GM21717 (cell line): ENCODE measurements around the gene LRRC56.
"Not testable (repeated sequence)": the region's sequence is repeated elsewhere in the genome, so short reads cannot be mapped to it uniquely, and the experiment has no call there.

ENCODE experiments used
- ATAC-seq: cut with Tn5 transposase; IDR thresholded peaks from one replicate; pipeline ENCODE4 v1.9.1; 2021; ENCODE audit warnings: mild to moderate bottlenecking, moderate library complexity; ENCODE audit not compliant: unreplicated experiment

LRRC56 gene

GRCh38 chr11:501001-501682 is 36.2 kb upstream of the LRRC56 start:
- ATAC-seq, result no peak

GRCh38 chr11:501683-502287 is 35.5 kb upstream of the LRRC56 start:
- ATAC-seq, result no peak

DNA sequence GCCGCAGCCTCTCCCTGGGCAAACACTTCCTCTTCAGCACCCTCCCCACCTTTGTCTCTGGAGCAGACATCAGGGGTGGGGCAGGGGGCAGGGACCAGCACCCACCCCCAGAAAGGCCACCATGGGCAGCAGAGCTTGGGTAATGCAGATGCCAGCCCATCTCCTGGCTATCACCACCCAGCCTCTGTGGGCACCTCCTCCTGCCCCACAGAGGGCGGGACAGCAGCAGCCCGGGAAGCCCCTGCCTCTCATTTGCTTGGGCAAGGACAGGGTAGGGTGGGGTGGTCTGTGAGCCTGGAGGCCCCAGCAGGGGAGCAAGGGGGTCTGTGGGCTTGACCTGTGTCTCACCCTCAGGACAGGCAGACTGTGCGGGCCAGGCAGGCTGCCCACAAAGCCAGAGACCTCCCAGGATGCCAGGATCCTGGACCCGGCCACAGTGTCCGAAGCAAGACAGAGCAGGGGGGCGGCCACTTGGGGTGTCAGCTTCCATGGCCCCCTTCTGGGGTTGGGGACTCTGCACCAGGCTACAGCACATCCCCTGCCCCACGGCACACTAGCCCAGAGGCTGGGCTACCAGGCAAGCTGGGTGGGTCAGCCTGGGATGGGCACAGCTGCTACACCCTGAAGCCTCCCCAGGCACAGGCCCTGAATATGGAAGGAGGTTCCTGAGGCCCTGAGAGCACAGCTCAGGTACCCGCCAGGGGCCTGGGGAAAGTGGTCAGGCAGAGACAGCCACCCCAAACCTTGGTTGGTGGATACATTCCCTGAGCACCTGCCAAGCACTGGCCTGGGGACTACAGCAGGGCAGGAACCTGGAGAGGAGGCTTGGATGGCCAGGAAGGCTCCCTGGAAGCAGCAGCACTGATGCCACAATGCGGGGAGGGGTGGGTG is 34.8 kb upstream of the LRRC56 start:
- no peak for ATAC-seq

DNA sequence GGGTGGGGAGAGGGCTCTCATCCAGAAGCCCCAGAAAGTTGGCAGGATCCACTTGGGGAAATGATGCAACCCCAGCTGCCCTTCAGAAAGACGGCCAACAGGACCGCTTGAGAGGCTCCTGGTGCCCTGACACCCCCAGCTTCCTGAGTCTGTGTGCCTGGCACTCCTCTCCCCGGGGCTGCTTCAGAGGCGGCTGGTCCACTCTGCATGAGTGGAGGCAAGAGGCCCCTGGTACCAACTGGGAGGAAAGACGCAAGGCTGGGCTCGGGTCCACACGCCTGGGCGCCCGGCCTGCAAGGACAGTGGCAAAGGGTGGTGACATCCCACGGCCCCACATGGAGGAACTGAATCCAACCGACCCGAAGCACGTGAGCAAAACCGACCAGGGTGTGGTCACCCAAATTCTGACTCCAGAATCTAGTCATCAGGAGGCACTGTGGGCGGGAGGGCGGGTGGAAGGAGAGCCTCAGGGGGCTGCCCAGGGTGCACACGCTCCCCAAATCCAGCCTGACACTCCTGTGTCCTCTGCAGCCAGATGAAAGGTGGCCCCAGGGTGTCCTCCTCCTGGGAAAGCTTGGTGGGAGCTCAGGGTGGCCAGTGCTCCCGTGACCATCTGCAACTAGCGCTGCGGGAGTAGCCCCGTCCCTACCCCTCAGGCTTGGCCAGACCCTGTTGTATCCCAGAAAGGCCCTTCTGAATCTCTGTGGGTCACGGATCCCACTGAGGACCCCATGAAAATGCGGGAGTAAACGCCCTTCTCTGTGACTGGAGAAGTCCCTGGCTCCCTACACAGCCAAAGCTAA is 33.9 kb upstream of the LRRC56 start:
- ATAC-seq, result no peak

DNA sequence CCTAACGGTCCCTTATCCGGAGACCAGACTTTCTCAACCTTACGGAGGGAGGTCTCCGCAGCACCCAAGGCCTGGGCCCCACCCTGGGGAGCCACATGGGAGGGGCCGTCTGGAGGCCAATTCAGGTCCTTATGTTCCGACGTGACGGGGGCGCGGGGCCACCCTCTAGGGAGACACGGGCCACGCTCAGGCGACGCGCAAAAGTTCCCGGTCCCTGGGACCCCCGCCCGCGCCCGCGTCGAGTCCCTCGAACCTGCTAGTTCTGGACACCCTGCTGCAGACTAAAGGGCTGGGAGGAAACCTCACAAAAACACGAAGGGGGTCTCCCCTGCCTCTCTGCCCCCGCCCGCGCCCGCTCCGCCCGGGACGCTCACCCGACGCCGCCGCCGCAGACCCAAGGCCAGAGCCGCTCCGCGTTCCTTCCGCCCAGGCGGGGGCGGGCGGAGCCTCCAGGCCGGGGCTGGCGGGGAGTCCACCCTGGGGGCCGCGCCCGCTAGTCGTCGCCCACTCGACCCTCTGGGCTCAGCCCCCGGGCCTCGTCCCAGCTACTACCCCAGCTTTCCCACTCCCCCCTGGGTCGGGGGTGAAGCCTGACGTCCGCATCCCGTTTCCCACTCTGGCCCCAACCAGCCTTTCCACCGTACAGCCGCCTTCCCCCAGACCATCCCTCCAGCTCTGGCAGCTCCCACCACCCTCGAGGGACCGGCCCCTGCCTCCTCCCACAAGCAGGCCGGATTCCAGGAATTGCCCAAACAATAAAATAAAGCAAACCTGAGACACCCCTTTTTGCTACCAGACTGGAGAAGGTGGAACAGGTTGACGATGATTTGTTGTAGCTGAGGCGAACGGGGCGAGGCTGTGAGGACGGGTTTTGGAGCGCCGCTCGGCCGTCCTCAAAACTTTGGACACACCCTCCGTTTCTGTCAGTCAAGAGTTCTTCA is 33.0 kb upstream of the LRRC56 start:
- no peak for ATAC-seq

GRCh38 chr11:504994-505344 is 32.4 kb upstream of the LRRC56 start:
- no peak for ATAC-seq

DNA sequence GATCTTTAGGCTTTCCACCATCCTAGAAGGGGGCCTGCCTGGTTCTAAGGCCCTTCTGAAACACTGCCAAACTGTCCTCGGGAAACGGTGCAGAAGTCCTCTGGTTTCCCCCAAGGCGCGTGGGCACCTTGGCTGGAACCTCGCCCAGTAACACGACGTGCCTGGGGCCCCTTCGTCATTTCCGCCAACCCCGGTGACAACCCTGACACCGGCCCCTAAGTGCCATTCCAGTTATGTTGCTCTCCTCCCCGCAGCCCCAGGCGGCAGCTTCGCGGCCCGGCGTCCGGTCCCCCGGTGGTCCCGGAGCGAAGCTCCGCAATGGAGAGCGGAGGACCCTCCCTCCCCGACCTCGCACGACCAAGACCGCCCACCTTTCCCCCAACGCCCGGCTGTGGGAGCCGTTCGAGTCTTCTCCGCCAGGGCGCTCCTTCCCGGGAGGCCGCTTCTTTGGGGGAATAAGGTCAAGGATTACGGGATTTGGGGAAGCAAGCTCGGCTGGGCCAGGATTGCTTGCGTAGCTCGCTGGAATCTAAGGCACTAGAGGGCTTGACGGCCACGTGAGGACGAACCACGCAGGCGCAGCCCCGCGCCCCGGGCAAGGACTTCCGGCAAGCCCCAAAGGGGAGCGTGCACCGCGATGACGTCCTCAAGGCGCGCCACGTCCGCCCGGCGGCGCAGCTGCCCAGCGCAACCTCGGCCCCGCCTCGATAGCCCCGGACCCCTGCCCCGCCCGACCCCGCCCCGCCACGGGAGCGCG is 30.9 kb upstream of the LRRC56 start:
- ATAC-seq, result peak; percentile 61

- ATAC-seq, result peak; percentile 41
Observed at GRCh38 chr11:506995-507726, 30.2 kb upstream of the LRRC56 start, which contains the start of gene RNH1. TSS of gene RNH1 (minus strand) at chr11:507242. CDS start at chr11:502162, 5,080 bp downstream.

DNA sequence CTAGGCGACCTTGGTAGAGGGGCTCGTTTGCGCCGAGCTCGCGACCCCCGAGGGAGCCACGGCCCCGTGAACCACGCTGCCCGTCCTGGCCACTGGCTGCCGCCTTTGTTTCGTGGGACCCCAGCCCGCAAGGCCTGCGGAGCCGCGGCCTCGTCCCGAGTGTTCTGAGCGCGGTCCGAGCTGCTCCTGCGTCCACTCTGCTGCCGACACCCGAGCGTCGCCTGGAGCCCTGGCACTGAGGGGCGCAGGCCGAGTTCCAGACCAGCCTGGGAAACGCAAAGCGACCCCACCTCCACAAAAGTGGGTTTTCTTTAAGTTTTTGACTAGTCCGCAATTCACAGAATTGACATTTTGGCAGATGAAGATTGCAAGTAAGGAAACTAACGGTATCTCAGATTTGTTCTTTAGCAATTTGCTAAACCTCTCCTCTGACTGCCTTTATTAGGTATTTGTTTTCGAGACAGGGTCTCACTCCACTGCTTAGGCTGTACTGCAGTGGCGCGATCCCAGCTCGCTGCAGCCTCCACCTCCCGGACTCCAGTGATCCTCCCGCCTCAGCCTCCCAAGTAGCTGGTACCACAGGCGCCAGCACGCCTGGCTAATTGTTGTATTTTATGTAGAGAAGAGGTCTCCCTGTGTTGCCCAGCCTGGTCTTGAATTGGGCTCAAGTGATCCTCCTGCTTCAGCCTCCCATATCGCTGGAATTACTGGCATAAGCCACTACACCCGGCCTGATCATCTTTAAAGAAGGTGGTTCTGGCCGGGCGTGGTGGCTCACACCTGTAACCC is 29.4 kb upstream of the LRRC56 start:
- ATAC-seq, result no peak

- ATAC-seq, result no peak
Observed at GRCh38 chr11:508956-509355, 28.4 kb upstream of the LRRC56 start.

- ATAC-seq, result no peak
Observed at GRCh38 chr11:512761-513595, 24.3 kb upstream of the LRRC56 start.

GRCh38 chr11:514606-515005 is 22.7 kb upstream of the LRRC56 start:
- no peak for ATAC-seq

DNA sequence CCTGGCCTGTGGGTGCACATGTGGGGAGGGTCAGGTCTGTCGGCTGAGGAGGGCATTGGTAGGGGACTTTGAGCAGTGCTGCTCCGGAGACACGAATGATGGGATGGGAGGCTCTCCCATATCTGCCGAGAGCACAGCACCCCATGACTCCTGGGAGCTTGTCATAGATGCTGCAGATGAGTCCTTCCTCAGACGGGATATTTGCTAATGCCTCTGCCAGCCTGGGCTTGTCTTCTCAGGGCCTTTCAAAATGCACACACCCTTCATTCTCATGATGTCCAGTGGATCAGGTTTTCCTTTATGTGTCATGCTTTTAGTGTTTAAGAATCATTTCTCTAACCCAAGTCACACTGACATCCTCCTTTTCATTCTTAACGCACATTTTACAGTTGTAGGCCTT is 22.2 kb upstream of the LRRC56 start:
- no peak for ATAC-seq

DNA sequence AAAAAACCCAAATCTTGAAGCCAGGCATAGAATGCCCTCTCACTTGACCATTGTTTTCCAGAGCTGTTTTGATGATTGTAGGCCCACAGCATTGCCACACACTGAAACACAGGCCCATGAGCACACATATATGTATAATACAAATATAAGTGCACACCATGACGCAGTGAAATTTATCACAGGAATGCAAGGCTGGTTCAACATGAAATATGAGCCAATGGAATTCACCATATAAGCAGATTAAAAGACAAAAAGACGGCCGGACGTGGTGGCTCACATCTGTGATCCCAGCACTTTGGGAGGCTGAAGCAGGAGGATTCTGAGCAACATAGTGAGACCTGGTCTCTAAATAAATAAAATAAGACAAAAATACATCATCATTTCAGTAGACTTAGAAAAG is 20.9 kb upstream of the LRRC56 start:
- ATAC-seq, result no peak

DNA sequence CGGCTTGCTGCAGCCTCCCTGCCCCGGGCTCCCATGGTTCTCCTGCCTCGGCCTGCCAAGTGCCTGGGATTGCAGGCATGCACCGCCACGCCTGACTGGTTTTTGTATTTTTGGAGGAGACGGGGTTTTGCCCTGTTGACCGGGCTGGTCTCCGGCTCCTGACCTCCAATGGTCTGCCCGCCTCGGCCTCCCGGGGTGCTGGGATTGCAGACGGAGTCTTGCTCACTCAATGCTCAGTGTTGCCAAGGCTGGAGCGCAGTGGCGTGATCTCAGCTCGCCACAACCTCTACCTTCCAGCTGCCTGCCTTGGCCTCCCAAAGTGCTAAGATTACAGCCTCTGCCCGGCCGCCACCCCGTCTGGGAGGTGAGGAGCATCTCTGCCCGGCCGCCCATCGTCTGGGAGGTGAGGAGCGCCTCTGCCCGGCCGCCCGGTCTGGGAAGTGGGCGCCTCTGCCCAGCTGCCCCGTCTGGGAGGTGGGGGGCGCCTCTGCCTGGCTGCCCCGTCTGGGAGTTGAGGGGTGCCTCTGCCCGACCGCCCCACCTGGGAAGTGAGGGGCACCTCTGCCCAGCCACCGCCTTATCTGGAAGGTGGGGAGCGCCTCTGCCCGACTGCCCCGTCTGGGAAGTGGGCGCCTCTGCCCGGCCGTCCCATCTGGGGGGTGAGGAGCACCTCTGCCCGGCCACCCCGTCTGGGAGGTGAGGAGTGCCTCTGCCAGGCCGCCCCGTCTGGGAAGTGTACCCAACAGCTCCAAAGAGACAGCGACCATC is 20.2 kb upstream of the LRRC56 start:
- not testable (repeated sequence) for ATAC-seq
